ENCODE measurements around the gene GNB5.

Gene GNB5

DNA sequence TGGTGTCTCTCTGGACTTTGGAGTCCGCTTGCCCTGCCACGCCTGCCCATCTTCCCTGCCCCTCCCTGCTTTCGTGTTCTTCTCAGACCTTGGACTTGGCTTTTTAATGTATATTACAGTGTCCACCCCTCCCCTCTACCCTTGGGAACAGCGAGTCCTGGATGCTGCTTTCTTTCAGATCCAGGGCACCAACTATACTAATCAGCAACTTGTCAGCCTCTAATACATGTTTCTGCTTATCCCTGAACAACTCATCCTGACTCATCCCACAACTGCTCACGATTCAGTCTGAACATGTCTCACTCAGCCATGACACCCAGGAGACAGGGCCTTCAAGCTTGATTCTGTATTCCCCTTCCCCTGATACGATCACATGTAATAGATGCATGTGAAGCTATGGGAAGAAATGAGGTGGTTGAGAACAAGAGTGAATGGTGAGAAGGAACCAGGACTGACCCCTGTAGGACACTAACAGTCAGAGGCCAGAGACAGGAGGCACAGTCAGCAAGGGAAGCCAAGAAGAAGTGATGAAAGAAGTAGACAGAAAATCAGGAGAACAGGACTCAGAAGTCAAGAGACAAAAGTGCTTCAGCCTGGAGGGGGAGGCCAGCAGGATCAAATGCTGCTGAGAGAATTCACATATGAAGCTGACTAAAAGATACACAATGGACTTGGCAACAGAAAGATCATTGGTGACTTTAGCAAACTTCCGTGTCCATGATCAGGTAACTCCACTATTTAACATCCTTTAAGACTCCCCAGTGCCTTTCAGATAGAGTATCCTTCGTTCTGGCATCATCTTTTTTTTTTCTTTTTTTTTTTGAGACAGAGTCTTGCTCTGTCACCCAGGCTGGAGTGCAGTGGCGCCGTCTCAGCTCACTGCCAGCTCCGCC, 114.1 kb downstream of the GNB5 start:
- Histone ChIP-seq H3K9me3 (ENCODE audit: low read depth, low read length) (no peaks in the 10 kb centered on the region), H3K4me3 (no peak overlapping the region), H3K9ac (ENCODE audit: insufficient read length) (no peak overlapping the region), H3K36me3 (ENCODE audit: insufficient read depth, low read length) (no peaks in the 10 kb centered on the region), H3K27ac (no peak overlapping the region)
- no peak for TF ChIP-seq EZH2 (IDR thresholded peaks at IDR 0.05)
- no peak for TF ChIP-seq FOXP2 (optimal IDR thresholded peaks at IDR 0.05; ENCODE audit: control extremely low read depth, extremely low read length, insufficient read depth)
- no peak for TF ChIP-seq POLR2AphosphoS5 (IDR thresholded peaks at IDR 0.05; ENCODE audit: borderline replicate concordance, low read depth, low read length)
- no peak for DNase-seq (ENCODE audit: low read depth, low spot score)

DNA sequence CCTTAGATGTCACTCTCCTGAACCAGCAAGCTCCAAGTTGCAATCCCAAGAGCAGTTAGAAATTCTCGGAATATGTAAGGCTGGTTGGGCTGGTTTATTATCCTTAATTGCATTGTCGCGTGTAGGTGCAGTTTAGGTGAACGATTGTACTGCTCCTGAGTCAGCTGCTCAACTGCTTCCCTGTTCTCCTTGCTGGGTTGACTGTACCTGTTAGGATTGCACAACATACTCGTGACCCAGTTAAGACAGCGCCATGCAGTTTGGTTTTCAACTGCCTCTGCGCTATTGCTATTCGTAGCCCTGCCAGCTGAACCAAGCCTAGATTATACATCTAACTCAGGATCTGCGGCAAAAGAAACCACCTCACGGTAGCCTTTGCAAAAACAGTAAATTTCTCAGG, 119.6 kb downstream of the GNB5 start:
- Histone ChIP-seq H3K9ac (ENCODE audit: insufficient read length) (no peak overlapping the region), H3K27ac (no peak overlapping the region), H3K36me3 (ENCODE audit: insufficient read depth, low read length) (no peaks in the 10 kb centered on the region), H3K4me3 (no peak overlapping the region), H3K9me3 (ENCODE audit: low read depth, low read length) (no peaks in the 10 kb centered on the region)
- no peak for DNase-seq (ENCODE audit: low read depth, low spot score)
- no peak for TF ChIP-seq POLR2AphosphoS5 (IDR thresholded peaks at IDR 0.05; ENCODE audit: borderline replicate concordance, low read depth, low read length)
- no peak for TF ChIP-seq EZH2 (IDR thresholded peaks at IDR 0.05)
- no peak for TF ChIP-seq FOXP2 (optimal IDR thresholded peaks at IDR 0.05; ENCODE audit: control extremely low read depth, extremely low read length, insufficient read depth)

GRCh38 chr15:52069559-52069958, 121.6 kb downstream of the GNB5 start:
- Histone ChIP-seq H3K4me3 (no peak overlapping the region), H3K9me3 (ENCODE audit: low read depth, low read length) (no peaks in the 10 kb centered on the region), H3K9ac (ENCODE audit: insufficient read length) (no peak overlapping the region), H3K36me3 (ENCODE audit: insufficient read depth, low read length) (peaks cover 8% of the 10 kb centered on the region; the same call in 1 of the 2 replicates), H3K27ac (no peak overlapping the region)
- DNase-seq (ENCODE audit: low read depth, low spot score): no peak
- TF ChIP-seq EZH2 (IDR thresholded peaks at IDR 0.05) (no peak), POLR2AphosphoS5 (IDR thresholded peaks at IDR 0.05; ENCODE audit: borderline replicate concordance, low read depth, low read length) (no peak), FOXP2 (optimal IDR thresholded peaks at IDR 0.05; ENCODE audit: control extremely low read depth, extremely low read length, insufficient read depth) (no peak)

DNA sequence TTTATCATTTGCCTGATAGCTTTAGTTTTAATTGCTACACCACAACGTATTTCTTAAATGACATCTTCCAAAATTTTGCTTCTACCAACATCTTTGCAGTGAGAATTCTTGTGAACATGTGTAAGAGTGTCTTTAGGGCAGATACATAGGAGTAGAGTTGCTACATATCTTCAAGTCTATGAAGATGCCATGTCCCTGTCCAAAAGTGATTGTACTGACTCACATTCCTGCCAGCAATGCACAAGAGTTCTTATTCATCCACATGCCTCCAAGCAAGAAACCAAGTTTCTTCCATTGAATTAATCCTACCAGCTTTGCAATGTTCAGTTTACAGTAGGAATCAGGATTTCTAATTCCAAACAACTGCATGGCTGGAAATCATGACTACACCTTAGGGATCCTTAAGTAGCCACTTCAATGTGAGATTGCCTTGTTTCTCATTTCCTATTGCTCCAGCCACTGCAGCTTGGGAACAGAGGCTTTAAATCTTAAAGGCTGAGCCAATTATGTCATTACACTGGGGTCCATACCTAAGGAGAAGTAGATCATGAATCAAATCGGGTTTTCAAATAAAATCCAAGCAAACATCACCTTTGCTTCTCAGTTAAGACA, 123.1 kb downstream of the GNB5 start:
- DNase-seq (ENCODE audit: low read depth, low spot score): no peak
- H3K36me3 ChIP-seq (ENCODE audit: insufficient read depth, low read length): peaks cover 18% of the 10 kb centered on the region
- no peak for TF ChIP-seq EZH2 (IDR thresholded peaks at IDR 0.05)
- no peak for TF ChIP-seq POLR2AphosphoS5 (IDR thresholded peaks at IDR 0.05; ENCODE audit: borderline replicate concordance, low read depth, low read length)
- no peak for TF ChIP-seq FOXP2 (optimal IDR thresholded peaks at IDR 0.05; ENCODE audit: control extremely low read depth, extremely low read length, insufficient read depth)
- no peak overlapping the region for H3K27ac ChIP-seq
- no peak overlapping the region for H3K9ac ChIP-seq (ENCODE audit: insufficient read length)
- no peaks in the 10 kb centered on the region for H3K9me3 ChIP-seq (ENCODE audit: low read depth, low read length)
- H3K4me3 ChIP-seq: no peak overlapping the region

DNA sequence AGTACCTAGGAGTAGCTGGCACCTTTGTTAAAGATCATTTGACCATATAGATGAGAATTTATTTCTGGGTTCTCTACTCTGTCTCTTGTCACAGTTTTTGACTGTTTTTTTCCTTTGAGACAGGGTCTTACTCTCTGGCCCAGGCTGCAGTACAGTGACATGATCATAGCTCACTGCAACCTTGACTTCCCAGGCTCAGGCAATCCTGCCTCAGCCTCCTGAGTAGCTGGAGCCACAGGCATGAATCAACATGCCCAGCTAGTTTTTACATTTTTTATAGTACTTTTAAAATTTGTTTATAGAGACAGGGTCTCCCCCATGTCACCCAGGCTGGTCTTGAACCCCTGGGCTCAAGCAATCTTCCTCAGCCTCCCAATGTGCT, 123.7 kb downstream of the GNB5 start:
- no peak for TF ChIP-seq FOXP2 (optimal IDR thresholded peaks at IDR 0.05; ENCODE audit: control extremely low read depth, extremely low read length, insufficient read depth)
- TF ChIP-seq EZH2 (IDR thresholded peaks at IDR 0.05): no peak
- 0 out of 2 replicates have a peak, but pooled peaks have one; percentile 38 for TF ChIP-seq POLR2AphosphoS5 (IDR thresholded peaks at IDR 0.05; ENCODE audit: borderline replicate concordance, low read depth, low read length)
- Histone ChIP-seq H3K9ac (ENCODE audit: insufficient read length) (no peak overlapping the region), H3K4me3 (no peak overlapping the region), H3K9me3 (ENCODE audit: low read depth, low read length) (no peaks in the 10 kb centered on the region), H3K36me3 (ENCODE audit: insufficient read depth, low read length) (peaks cover 24% of the 10 kb centered on the region), H3K27ac (no peak overlapping the region)
- DNase-seq (ENCODE audit: low read depth, low spot score): no peak

GRCh38 chr15:52066842-52067544, 124.2 kb downstream of the GNB5 start:
- H3K4me3 ChIP-seq: no peak overlapping the region
- DNase-seq (ENCODE audit: low read depth, low spot score): no peak
- no peak for TF ChIP-seq FOXP2 (optimal IDR thresholded peaks at IDR 0.05; ENCODE audit: control extremely low read depth, extremely low read length, insufficient read depth)
- TF ChIP-seq EZH2 (IDR thresholded peaks at IDR 0.05): no peak
- TF ChIP-seq POLR2AphosphoS5 (IDR thresholded peaks at IDR 0.05; ENCODE audit: borderline replicate concordance, low read depth, low read length): no peak
- H3K36me3 ChIP-seq (ENCODE audit: insufficient read depth, low read length): peaks cover 28% of the 10 kb centered on the region
- H3K9me3 ChIP-seq (ENCODE audit: low read depth, low read length): no peaks in the 10 kb centered on the region
- no peak overlapping the region for H3K27ac ChIP-seq
- no peak overlapping the region for H3K9ac ChIP-seq (ENCODE audit: insufficient read length)
